Measurements from ENCODE around the gene FRMD3. TPM values are rescaled to one million over a fixed set of nuclear protein-coding genes. Genes with fewer than 3 reads are reported as not detected.

Gene FRMD3
- total and polyA plus RNA-seq, 4 donors = 0.16 to 0.75 (median 0.48) TPM

GRCh38 chr9:83533296-83533695, 4.9 kb downstream of the FRMD3 start:
- H3K4me1 ChIP-seq (ENCODE audit: control insufficient read depth in 4 of 4, insufficient read depth in 4 of 4, low read length in 3 of 4) = peaks cover 11 to 13% (median 11%) of the 10 kb centered on the region in 4 donors
- H3K4me3 ChIP-seq (ENCODE audit: low read depth in 1 of 3, low read length in 3 of 3) = no peak overlapping the region
- no peak for TF ChIP-seq SP1 (IDR thresholded peaks at IDR 0.05)
- TF ChIP-seq YY1 (IDR thresholded peaks at IDR 0.05) = no peak
- no peak for TF ChIP-seq ATF3 (IDR thresholded peaks at IDR 0.05)
- TF ChIP-seq HNF4G (IDR thresholded peaks at IDR 0.05) = no peak
- TF ChIP-seq FOXA1 (IDR thresholded peaks at IDR 0.05) = no peak
- TF ChIP-seq NR2F2 (IDR thresholded peaks at IDR 0.05) = no peak
- TF ChIP-seq TAF1 (conservative IDR thresholded peaks at IDR 0.05) = no peak
- no peak for TF ChIP-seq ZBTB33 (IDR thresholded peaks at IDR 0.05)
- no peak for TF ChIP-seq GABPA (IDR thresholded peaks at IDR 0.05 in 1 of 2, conservative IDR thresholded peaks at IDR 0.05 in 1 of 2)
- no peak for TF ChIP-seq MAX (IDR thresholded peaks at IDR 0.05)
- no peak for TF ChIP-seq JUND (IDR thresholded peaks at IDR 0.05)
- TF ChIP-seq HNF4A (conservative IDR thresholded peaks at IDR 0.05) = no peak
- no peak for TF ChIP-seq CTCF (IDR thresholded peaks at IDR 0.05; ENCODE audit: low read depth, low read length, missing input control)
- TF ChIP-seq RXRA (IDR thresholded peaks at IDR 0.05) = no peak
- no peak for TF ChIP-seq REST (IDR thresholded peaks at IDR 0.05)
- no peak for TF ChIP-seq EGR1 (IDR thresholded peaks at IDR 0.05; ENCODE audit: low read depth in 2 of 2)
- TF ChIP-seq FOXA2 (IDR thresholded peaks at IDR 0.05) = no peak
- no peak for TF ChIP-seq RAD21 (IDR thresholded peaks at IDR 0.05)
- DNase-seq (ENCODE audit: low spot score) = no peak
- peaks cover 0 to 7% (median 3%) of the 10 kb centered on the region in 4 donors for H3K27me3 ChIP-seq (ENCODE audit: control insufficient read depth in 4 of 4, insufficient read depth in 4 of 4, low read length in 3 of 4)
- no peak overlapping the region for H3K9ac ChIP-seq (ENCODE audit: low read depth in 1 of 2, low read length in 2 of 2)
- H3K27ac ChIP-seq (ENCODE audit: low read depth in 1 of 2, low read length in 2 of 2) = no peak overlapping the region
- 88% methylated on average over 2 of the region's 2 CpGs for WGBS
- H3K9me3 ChIP-seq (ENCODE audit: control insufficient read depth in 4 of 4, low read length in 3 of 4) = no peaks in the 10 kb centered on the region
- H3K36me3 ChIP-seq (ENCODE audit: control insufficient read depth in 4 of 4, insufficient read depth in 3 of 4, low read depth in 1 of 4, low read length in 3 of 4) = no peaks in the 10 kb centered on the region
